Endothelial cell of umbilical vein (primary cell): ENCODE measurements around the gene TRIM34. TPM values are rescaled to one million over a fixed set of nuclear protein-coding genes. Genes with fewer than 3 reads are reported as not detected.
A peak's percentile ranks its signal among the peaks of the same experiment; 100 is the strongest.

Experiments
- BruUV-seq: library from RNA; stranded (reverse); fragments of 400-500 nt; replicated peaks from 2 replicates; lab custom pipeline; 2021; lab: Mats Ljungman, UMichigan
- CTCF ChIA-PET: fragments of 300-600, 350-600 bp; sonication (Branson Sonifier 250); formaldehyde crosslinking; loops from one replicate; lab custom pipeline; 2021; ENCODE audit warnings: antibody characterized with exemption, inconsistent platforms; lab: Charles Lee
- POLR2A ChIA-PET: fragments of 300-600, 350-600 bp; sonication (Branson Sonifier 250); formaldehyde crosslinking; loops from one replicate; lab custom pipeline; 2021; ENCODE audit warnings: antibody characterized with exemption, inconsistent platforms; lab: Charles Lee
- DNase-seq: peaks from one replicate; pipeline ENCODE4 v3.0.0-alpha.2; 2011; ENCODE audit warnings: low read depth, low spot score
- FAIRE-seq: peaks from 2 replicates; lab custom pipeline; 2011; peaks lifted over from hg19 to GRCh38; lab: Jason Lieb, UNC
- H2AFZ ChIP-seq: 2 replicates; pipeline ENCODE4 v1.6.0; 2012; ENCODE audit warnings: low read depth, low read length, control low read depth, inconsistent platforms
- H3K27ac ChIP-seq: 2 replicates; pipeline ENCODE4 v1.5.1; 2011; ENCODE audit warnings: low read depth, mild to moderate bottlenecking, control low read depth, low read length, moderate library complexity; ENCODE audit not compliant: insufficient read depth
- H3K27me3 ChIP-seq, 2 experiments: 2 replicates each; pipeline versions ENCODE4 v1.6.0 to v1.6.1; 2011; ENCODE audit warnings: low read length in 2 of 2, mixed read lengths in 1 of 2; ENCODE audit not compliant: control insufficient read depth in 2 of 2, insufficient read depth in 2 of 2
- H3K36me3 ChIP-seq, 2 experiments: 2 replicates in 1 of 2; 3 replicates in 1 of 2; pipeline ENCODE4 v1.5.1; 2011; ENCODE audit warnings: low read length in 2 of 2, mild to moderate bottlenecking in 1 of 2, moderate library complexity in 1 of 2; ENCODE audit not compliant: control insufficient read depth in 2 of 2, insufficient read depth in 2 of 2; ENCODE audit errors: extremely low read depth in 1 of 2
- H3K4me1 ChIP-seq: 3 replicates; pipeline ENCODE4 v1.5.1; 2011; ENCODE audit warnings: mild to moderate bottlenecking, low read length; ENCODE audit not compliant: control insufficient read depth, insufficient read depth; ENCODE audit errors: extremely low read depth
- H3K4me2 ChIP-seq: 2 replicates; pipeline ENCODE4 v1.6.1; 2011; ENCODE audit warnings: low read length, control low read depth, mixed read lengths; ENCODE audit not compliant: insufficient read depth
- H3K4me3 ChIP-seq, 3 experiments: fragments of 200-600 bp in 1 of 3; sonication (generic), shearing (Covaris generic) in 1 of 3; replicated peaks in 1 of 3; 2 replicates each; pipeline ENCODE4 v1.5.1; 2011 to 2016; ENCODE audit warnings: control low read depth in 3 of 3, low read length in 3 of 3, mild to moderate bottlenecking in 2 of 3, inconsistent platforms in 1 of 3, low read depth in 1 of 3, moderate library complexity in 1 of 3; ENCODE audit not compliant: insufficient read depth in 1 of 3
- H3K79me2 ChIP-seq: 2 replicates; pipeline ENCODE4 v1.6.0; 2012; ENCODE audit warnings: low read length, inconsistent platforms; ENCODE audit not compliant: control insufficient read depth, insufficient read depth
- H3K9ac ChIP-seq: replicated peaks from 2 replicates; pipeline ENCODE3; 2011; ENCODE audit warnings: low read length, control low read depth; ENCODE audit not compliant: insufficient read depth; ENCODE audit errors: extremely low read depth
- H3K9me1 ChIP-seq: replicated peaks from 3 replicates; pipeline ENCODE4 v1.6.0; 2011; ENCODE audit warnings: mild to moderate bottlenecking, low read length; ENCODE audit not compliant: control insufficient read depth, insufficient read depth; ENCODE audit errors: extremely low read depth
- H3K9me3 ChIP-seq: replicated peaks from 2 replicates; pipeline ENCODE4 v1.5.1; 2012; ENCODE audit warnings: low read length, inconsistent platforms; ENCODE audit not compliant: control insufficient read depth, insufficient read depth
- H4K20me1 ChIP-seq: replicated peaks from 2 replicates; pipeline ENCODE3; 2011; ENCODE audit warnings: mild to moderate bottlenecking, low read length; ENCODE audit not compliant: control insufficient read depth, insufficient read depth; ENCODE audit errors: extremely low read depth
- EZH2 ChIP-seq: IDR thresholded peaks from 2 replicates; pipeline ENCODE4 v1.6.1; 2012; ENCODE audit warnings: borderline replicate concordance, low read depth, mild to moderate bottlenecking, moderate library complexity, low read length, inconsistent platforms; ENCODE audit not compliant: severe bottlenecking
- FOS ChIP-seq: IDR thresholded peaks from 2 replicates; pipeline ENCODE4 v1.6.1; 2011; ENCODE audit warnings: mild to moderate bottlenecking, low read length, moderate library complexity, borderline replicate concordance; ENCODE audit not compliant: insufficient read depth
- GATA2 ChIP-seq: IDR thresholded peaks from 2 replicates; pipeline ENCODE4 v1.7.0; 2011; ENCODE audit warnings: low read depth, mild to moderate bottlenecking, moderate library complexity, mixed read lengths, low read length; ENCODE audit not compliant: insufficient read length, insufficient read depth
- JUN ChIP-seq: IDR thresholded peaks from 2 replicates; pipeline ENCODE4 v1.6.1; 2011; ENCODE audit warnings: borderline replicate concordance, low read depth; ENCODE audit not compliant: insufficient read length, insufficient read depth
- MYC ChIP-seq: IDR thresholded peaks from one replicate; pipeline ENCODE4 v1.6.1; 2011; ENCODE audit warnings: mild to moderate bottlenecking, low read depth, low read length
- POLR2A ChIP-seq: IDR thresholded peaks from 2 replicates; pipeline ENCODE4 v1.6.1; 2012; ENCODE audit warnings: low read depth, mild to moderate bottlenecking, control low read depth, low read length
- POLR2AphosphoS5 ChIP-seq: IDR thresholded peaks from 2 replicates; pipeline ENCODE4 v1.6.1; 2012; ENCODE audit warnings: low read depth, mild to moderate bottlenecking, control low read depth, low read length, moderate library complexity; ENCODE audit not compliant: insufficient read depth
- dilution Hi-C: fragments of 300-500 bp; cut with MboI; formaldehyde crosslinking; loops from one replicate; pipeline ENCODE4 v1.15.0; 2019; ENCODE audit warnings: low sequenced_read_pairs; ENCODE audit not compliant: extremely low pct_ligation_motif_present
- intact Hi-C: fragments of 100-400 bp; cut with micrococcal nuclease; formaldehyde crosslinking; loops from one replicate; pipeline ENCODE4 v1.10.0; 2022
- polyA plus RNA-seq, 4 experiments: library from polyadenylated mRNA; depleted of rRNA in 3 of 4; stranded (reverse) in 3 of 4; unstranded in 1 of 4; fragments of >200 nt; gene quantifications; 2 replicates each; pipeline versions ENCODE4 v1.2.1 to v1.2.3, GENCODE V29; 2011 to 2012; ENCODE audit warnings: missing spikeins in 1 of 4
- total RNA-seq: library from RNA; stranded (reverse); gene quantifications from 2 replicates; pipeline ENCODE4 v1.2.3, GENCODE V29; 2021
- TF ChIP-seq, protein P1 (sequence below), 2 donors: IDR thresholded peaks; 1 replicate in 1 of 2; 2 replicates in 1 of 2; pipeline ENCODE4 v1.5.1; 2011; ENCODE audit warnings: low read length in 2 of 2, mild to moderate bottlenecking in 2 of 2, moderate library complexity in 2 of 2, control low read depth in 1 of 2, inconsistent platforms in 1 of 2, low read depth in 1 of 2; ENCODE audit not compliant: insufficient read depth in 1 of 2; ENCODE audit errors: extremely low read depth in 1 of 2
- TF ChIP-seq, protein P2 (sequence below): IDR thresholded peaks from 2 replicates; pipeline ENCODE4 v1.6.1; 2011; ENCODE audit not compliant: insufficient read depth, insufficient read length

The TRIM34 gene
- total and polyA plus RNA-seq, 2 donors (not counting 3 experiments of a cell fraction or from before 2014, with no cell fraction given): 6.7 to 14.6 TPM

DNA sequence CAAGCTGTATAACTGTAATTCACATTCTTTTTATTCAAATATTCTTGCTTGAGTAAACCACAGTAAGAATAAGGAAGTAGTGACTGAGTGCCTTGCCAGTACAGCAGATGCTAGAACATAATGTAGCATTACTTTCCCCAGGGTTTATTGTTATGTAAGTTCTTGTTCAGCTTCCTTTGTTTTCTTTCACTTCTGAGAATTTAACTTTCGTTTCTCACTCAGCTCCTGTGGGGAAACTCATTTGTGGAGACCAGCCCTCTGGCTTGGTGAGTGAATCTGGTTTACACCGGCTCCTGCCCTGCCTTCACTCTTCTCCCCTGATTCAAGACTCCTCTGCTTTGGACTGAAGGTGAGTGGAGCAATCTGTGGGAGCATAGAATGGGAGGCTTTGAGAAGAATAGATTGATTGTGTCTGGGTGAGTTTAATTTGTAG is 64.8 kb downstream of the TRIM34 start, which contains the start of gene TRIM22:
TRIM22 (plus strand) TSS at position 240 of the 433 bp plus-strand sequence. CDS start 6,443 bp downstream, outside the sequence.
- Histone ChIP-seq H3K36me3 (no peaks in the 10 kb centered on the region), H3K4me3 (peak within 1 kb of the TSS; percentile 34 to 97 (median 95)), H3K4me1 (peaks cover 31% of the 10 kb centered on the region), H3K27ac (peak within 1 kb of the TSS; percentile 98), H3K27me3 (no peaks in the 10 kb centered on the region), H2AFZ (peak within 1 kb of the TSS; percentile 79), H3K9me1 (no peaks in the 10 kb centered on the region), H3K4me2 (peak within 1 kb of the TSS; percentile 97), H4K20me1 (no peaks in the 10 kb centered on the region), H3K9ac (peak within 1 kb of the TSS; percentile 98), H3K9me3 (no peaks in the 10 kb centered on the region), H3K79me2 (peaks cover 15% of the 10 kb centered on the region)
- no peak for FAIRE-seq
- dilution Hi-C loops: no loop called here
- POLR2A ChIA-PET: no interaction called here
- intact Hi-C loops: loop anchor here (5.0 kb wide), 1 partner anchor 633 kb away; the partner anchor contains the start of gene CAVIN3
- TF ChIP-seq JUN (no peak), POLR2A (no peak), EZH2 (no peak), FOS (no peak), MYC (no peak), GATA2 (no peak), POLR2AphosphoS5 (no peak)
- TF ChIP-seq, protein P1, sequence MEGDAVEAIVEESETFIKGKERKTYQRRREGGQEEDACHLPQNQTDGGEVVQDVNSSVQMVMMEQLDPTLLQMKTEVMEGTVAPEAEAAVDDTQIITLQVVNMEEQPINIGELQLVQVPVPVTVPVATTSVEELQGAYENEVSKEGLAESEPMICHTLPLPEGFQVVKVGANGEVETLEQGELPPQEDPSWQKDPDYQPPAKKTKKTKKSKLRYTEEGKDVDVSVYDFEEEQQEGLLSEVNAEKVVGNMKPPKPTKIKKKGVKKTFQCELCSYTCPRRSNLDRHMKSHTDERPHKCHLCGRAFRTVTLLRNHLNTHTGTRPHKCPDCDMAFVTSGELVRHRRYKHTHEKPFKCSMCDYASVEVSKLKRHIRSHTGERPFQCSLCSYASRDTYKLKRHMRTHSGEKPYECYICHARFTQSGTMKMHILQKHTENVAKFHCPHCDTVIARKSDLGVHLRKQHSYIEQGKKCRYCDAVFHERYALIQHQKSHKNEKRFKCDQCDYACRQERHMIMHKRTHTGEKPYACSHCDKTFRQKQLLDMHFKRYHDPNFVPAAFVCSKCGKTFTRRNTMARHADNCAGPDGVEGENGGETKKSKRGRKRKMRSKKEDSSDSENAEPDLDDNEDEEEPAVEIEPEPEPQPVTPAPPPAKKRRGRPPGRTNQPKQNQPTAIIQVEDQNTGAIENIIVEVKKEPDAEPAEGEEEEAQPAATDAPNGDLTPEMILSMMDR (IDR thresholded peaks at IDR 0.05; ENCODE audit: extremely low read depth in 1 of 2, insufficient read depth in 1 of 2, low read depth in 1 of 2, low read length in 2 of 2): no peak
- TF ChIP-seq, protein P2, sequence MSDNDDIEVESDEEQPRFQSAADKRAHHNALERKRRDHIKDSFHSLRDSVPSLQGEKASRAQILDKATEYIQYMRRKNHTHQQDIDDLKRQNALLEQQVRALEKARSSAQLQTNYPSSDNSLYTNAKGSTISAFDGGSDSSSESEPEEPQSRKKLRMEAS: no peak
- peak; percentile 86 for DNase-seq
- CTCF ChIA-PET: interaction anchor here (1.2 to 2.4 kb wide), 5 partner anchors 10 to 673 kb away, joined by 3 to 13 read pairs (median 6); no protein-coding TSS in a partner anchor
- BruUV-seq: no TSS peak
